Adrenal gland (tissue), 5 donors: ENCODE data around the gene RGS6.

Source experiments
- CTCF ChIP-seq, 6 experiments: fragments of 450-650 bp in 4 of 6; fragments of 200-600 bp in 2 of 6; sonication (generic) in 1 of 6; IDR thresholded peaks; 1 replicate in 5 of 6; 2 replicates in 1 of 6; pipeline versions ENCODE4 v1.5.1 to v1.8.0; 2016 to 2021; ENCODE audit warnings: antibody characterized with exemption in 6 of 6, mild to moderate bottlenecking in 2 of 6, moderate library complexity in 1 of 6
- POLR2A ChIP-seq, 2 donors: fragments of 450-650 bp; IDR thresholded peaks; one replicate each; pipeline ENCODE4 v1.6.1; 2017; ENCODE audit warnings: antibody characterized with exemption in 2 of 2, mild to moderate bottlenecking in 2 of 2, moderate library complexity in 1 of 2
- donor health status: DM: no; HTN: no; CAD: no.

GRCh38 chr14:72236629-72237028 is 304.4 kb downstream of the RGS6 start:
- no peak for TF ChIP-seq POLR2A (IDR thresholded peaks at IDR 0.05)
- TF ChIP-seq CTCF (IDR thresholded peaks at IDR 0.05) = no peak
